GM10847 (cell line): ENCODE measurements around the gene HMGN4.

ENCODE experiments used
- POLR2A ChIP-seq: IDR thresholded peaks from 2 replicates; pipeline ENCODE4 v1.6.1; 2011; ENCODE audit not compliant: insufficient read length; ENCODE audit errors: extremely low read depth

Gene HMGN4

GRCh38 chr6:26520237-26520849 lies 17.8 kb upstream of the HMGN4 start:
- TF ChIP-seq POLR2A = no peak

GRCh38 chr6:26520850-26521599 lies 17.1 kb upstream of the HMGN4 start:
- peak; percentile 26 for TF ChIP-seq POLR2A

- TF ChIP-seq POLR2A = peak; percentile 38
Measured at GRCh38 chr6:26521600-26522391, 16.4 kb upstream of the HMGN4 start.

GRCh38 chr6:26524722-26525370 lies 13.3 kb upstream of the HMGN4 start:
- no peak for TF ChIP-seq POLR2A

GRCh38 chr6:26525838-26526237 lies 12.3 kb upstream of the HMGN4 start:
- no peak for TF ChIP-seq POLR2A

GRCh38 chr6:26526928-26527327 lies 11.2 kb upstream of the HMGN4 start:
- TF ChIP-seq POLR2A = no peak

GRCh38 chr6:26530203-26530602 lies 8.0 kb upstream of the HMGN4 start:
- TF ChIP-seq POLR2A = no peak

- TF ChIP-seq POLR2A = no peak
Measured at GRCh38 chr6:26531897-26532296, 6.3 kb upstream of the HMGN4 start.

GRCh38 chr6:26532699-26533531 lies 5.3 kb upstream of the HMGN4 start:
- no peak for TF ChIP-seq POLR2A

- TF ChIP-seq POLR2A = no peak
Measured at GRCh38 chr6:26533532-26533931, 4.6 kb upstream of the HMGN4 start.

GRCh38 chr6:26534681-26535465 lies 3.3 kb upstream of the HMGN4 start:
- no peak for TF ChIP-seq POLR2A

GRCh38 chr6:26536571-26537159 lies 1.5 kb upstream of the HMGN4 start:
- TF ChIP-seq POLR2A = no peak

- no peak for TF ChIP-seq POLR2A
Measured at GRCh38 chr6:26537160-26537845, 863 bp upstream of the HMGN4 start.
